Measurements from ENCODE around the gene C12orf75.
"Not testable (repeated sequence)": the region's sequence is repeated elsewhere in the genome, so short reads cannot be mapped to it uniquely, and the experiment has no call there.

C12orf75 gene

DNA sequence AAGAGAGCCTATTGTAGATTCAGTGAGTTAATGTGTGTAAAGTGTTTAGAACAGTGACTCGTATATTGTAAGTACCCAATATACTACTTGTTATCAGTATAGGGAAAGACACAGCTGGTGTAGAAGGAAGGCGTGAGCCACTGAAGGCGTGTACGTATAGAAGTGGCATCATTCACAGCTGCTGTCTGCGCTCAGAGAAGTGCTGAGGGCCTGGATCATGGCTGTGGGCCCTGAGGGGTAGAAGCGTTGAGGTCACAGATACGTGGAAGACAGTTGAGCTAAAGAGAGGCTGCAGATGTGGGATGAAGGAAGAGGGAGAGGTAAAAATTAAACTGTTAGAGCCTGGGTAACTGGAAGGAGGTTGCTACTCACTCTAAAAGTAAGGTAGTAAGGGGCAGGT is 5.9 kb downstream of the C12orf75 start:
- DNase-seq (ENCODE audit: low read depth) = no peak

DNA sequence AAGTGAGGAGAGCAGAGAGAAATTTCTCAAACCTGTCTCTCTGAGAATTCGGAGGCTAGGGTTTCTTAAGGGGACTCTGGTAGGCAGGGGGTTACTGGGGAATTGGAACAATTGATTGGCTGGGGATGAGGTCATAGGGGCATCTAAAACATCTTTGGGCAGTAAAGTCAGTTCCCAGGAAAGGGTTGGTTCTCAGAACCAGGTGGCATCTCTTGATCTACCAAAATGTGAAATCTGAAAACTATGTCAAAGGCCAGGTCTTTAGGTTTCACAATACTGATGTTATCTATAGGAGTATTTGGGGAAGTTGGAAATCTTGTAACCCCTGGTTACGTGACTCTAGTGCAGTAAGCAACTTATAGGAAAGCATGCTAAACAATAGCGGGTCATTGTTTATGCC is 6.9 kb downstream of the C12orf75 start:
- DNase-seq (ENCODE audit: low read depth) = no peak

DNA sequence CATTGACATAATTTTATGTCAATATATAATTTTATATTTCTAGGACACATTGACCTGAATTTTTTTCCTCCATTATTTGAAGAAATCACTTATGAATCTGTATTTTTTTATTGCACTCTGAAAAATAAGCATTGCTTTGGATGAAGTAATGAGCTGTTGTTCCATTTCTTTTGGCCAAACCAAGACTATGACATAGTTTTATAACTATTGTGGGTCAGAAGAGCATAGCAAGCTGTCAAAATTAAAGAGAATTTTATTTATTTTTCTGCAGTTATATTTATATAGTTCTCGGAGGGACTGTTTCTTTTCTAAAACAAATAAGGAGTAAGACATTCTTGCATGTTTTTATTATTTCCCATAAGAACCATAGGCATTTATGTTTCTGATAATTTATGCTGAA is 8.5 kb downstream of the C12orf75 start:
- DNase-seq (ENCODE audit: low read depth) = no peak

DNA sequence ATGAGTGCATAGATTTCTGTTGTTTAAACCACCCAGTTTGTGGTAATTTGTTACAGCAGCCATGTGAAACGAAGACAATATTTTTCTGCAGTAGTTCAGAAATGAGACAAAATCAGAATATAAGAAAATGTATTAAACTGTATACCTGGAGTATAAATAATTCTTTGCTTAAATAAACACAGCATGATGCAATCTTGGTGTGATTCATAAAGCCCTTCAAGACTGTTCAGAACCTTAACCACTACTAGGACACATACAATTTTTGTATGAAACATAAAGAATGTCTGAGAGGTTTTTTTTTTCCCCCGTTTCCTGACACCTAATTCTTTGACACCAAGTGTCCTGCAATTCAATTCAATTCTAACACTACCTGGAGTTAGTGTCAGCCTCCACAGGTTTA is 10.5 kb downstream of the C12orf75 start:
- peak; percentile 74 for DNase-seq (ENCODE audit: low read depth)

DNA sequence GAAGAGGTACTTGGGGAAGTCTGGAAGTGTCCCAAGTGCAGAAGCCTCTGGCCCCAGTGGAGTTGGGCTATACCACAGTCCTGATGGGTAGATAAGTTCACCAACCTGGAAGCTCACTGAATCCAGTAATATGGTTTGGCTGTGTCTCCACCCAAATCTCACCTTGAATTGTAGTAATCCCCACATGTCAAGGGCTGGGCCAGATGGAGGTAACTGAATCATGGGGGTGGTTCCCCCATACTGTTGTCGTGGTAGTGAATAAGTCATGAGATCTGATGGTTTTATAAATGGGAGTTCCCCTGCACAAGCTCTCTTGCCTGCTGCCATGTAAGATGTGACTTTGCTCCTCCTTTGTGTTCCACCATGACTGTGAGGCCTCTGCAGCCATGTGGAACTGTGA is 11.1 kb downstream of the C12orf75 start:
- DNase-seq (ENCODE audit: low read depth) = not testable (repeated sequence)

DNA sequence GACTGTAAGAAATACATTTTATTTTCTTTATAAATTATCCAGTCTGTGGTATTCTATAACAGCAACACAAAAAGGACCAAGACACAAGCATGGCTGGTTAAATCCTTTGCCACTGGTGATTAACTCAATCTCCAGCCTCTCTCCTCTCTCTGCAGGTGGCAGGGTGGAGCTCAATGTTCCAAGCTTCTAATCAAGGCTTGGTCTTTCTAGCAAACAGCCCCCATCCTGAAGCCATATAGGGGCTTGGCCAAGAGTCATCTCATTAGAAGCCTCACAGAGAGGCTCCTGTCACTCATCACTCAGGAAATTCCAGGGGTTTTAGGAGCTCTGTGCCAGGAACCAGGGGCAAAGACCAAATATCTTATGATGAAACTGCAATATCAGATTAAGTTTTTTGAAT is 12.0 kb downstream of the C12orf75 start:
- no peak for DNase-seq (ENCODE audit: low read depth)

DNA sequence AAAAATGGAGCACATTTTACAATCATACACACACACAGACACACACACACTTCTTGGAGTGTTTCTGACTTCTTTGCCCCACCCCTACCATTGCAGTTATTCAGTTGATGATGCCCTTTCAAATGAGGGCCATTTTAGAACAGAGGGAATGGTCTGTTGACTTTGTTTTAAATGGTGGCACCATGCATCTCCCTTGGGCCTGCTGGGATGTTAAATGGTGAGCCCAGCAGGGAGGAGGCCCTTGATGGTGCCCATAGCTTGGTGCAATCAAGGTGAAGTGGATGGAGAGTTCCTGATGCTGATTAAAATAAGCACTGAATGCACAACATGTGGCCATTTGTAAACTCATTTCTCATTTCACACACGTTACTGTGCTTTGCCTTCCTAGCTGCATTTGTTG is 13.3 kb downstream of the C12orf75 start:
- DNase-seq (ENCODE audit: low read depth) = no peak

DNA sequence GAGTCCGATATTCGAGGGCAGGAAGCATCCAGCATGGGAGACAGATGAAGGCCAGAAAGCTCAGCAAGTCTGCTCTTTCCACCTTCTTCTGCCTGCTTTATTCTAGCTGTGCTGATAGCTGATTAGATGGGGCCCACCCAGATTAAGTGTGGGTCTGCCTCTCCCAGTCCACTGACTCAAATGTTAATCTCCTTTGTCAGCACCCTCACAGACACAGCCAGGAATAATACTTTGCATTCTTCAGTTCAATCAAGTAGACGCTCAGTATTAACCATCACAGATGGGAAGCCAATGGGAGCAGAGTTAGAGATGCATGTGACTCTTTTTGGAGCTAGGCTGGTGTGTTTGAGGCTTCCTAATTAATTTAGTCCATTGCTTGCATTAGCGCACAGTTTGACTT is 17.0 kb downstream of the C12orf75 start:
- DNase-seq (ENCODE audit: low read depth) = no peak

DNA sequence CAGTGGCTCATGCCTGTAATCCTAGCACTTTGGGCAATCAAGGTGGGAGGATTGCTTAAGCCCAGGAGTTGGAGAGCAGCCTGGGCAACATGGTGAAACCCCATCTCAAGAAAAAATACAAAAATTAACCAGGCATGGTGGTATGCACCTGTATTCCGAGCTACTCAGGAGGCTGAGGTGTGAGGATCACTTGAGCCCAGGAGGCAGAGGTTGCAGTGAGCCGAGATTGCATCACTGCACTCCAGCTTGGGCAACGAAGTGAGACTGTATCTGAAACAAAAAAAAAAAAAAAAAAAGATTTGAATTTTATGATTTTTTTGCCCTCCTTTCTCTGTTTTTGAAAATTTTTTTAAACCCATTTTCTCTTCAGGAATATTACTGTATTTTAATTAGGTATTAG is 17.7 kb downstream of the C12orf75 start:
- DNase-seq (ENCODE audit: low read depth) = no peak

DNA sequence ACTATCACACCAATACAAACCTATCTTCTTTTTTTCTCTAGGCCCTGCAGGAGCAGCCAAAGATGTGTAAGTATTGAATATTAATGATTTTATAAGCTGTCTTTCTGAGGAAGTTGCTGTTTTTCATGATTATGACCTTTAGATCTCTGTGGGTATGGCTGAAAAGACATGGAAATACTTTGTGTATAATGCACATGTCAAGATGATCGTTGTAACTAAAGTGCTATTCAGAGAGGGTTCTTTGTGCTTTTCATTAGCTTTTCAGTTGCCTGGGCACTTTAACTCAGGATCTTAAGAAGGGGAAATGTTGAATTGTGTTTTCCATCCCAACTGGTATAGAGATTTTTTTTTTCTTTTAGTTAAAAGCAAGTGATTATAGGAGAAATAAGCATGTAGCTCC is 18.1 kb downstream of the C12orf75 start:
- DNase-seq (ENCODE audit: low read depth) = no peak

DNA sequence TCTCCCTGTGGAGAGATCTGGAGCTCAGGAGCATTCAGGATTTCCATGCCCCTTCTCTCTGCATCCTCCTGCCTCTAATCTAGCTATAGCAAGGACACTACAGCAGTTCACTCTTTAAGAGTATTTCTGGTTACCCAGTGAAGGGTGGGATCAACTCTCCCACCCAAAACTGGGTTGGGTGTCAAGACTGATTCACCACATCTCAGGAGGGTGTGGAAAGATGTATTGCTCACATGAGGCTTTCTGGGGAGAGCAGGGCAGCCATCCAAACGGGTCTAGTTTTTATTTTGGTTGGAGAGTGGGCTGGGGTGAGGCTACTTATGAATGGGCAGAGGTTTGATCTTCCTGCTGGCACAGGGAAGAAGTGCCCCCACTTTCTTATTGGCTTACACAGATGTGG is 18.6 kb downstream of the C12orf75 start:
- no peak for DNase-seq (ENCODE audit: low read depth)

DNA sequence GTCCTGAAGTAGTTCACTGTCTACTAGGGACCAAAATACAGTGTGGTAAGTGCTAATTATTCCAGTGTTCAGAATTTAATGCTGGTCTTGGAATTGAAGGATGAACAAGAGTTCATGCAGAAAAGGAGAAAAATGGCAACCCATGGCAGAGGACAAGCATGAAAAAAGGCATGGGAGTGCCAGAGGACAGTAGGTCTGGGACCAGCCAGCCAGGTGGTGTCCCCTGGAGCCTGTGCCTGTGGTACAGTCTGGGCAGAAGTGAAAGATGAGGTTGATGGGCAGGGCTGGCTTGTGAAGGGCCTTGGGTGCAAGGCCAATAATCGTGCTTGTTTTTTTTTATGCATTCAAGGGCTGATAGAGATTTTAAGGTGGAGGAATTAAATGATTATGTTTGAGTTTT is 21.0 kb downstream of the C12orf75 start:
- no peak for DNase-seq (ENCODE audit: low read depth)

DNA sequence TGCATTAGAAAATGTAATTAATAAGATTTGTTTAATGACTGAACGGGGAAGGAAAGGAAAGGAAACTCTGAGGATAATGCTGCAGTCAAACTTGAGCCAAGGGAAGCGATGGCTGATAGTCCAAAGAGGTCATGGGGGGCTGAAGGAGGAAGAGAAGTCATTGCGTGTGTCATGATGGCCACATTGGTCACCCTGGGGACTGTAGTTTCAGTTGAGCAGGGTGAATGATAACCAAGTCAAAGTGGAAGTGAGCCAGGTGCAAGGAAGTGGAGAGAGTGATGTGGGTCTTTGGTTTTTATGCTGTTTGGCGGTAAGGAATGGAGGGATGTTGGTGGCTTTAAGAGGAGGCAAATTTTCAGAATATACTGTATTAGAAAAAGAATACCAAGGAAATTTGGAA is 21.6 kb downstream of the C12orf75 start:
- DNase-seq (ENCODE audit: low read depth) = no peak

DNA sequence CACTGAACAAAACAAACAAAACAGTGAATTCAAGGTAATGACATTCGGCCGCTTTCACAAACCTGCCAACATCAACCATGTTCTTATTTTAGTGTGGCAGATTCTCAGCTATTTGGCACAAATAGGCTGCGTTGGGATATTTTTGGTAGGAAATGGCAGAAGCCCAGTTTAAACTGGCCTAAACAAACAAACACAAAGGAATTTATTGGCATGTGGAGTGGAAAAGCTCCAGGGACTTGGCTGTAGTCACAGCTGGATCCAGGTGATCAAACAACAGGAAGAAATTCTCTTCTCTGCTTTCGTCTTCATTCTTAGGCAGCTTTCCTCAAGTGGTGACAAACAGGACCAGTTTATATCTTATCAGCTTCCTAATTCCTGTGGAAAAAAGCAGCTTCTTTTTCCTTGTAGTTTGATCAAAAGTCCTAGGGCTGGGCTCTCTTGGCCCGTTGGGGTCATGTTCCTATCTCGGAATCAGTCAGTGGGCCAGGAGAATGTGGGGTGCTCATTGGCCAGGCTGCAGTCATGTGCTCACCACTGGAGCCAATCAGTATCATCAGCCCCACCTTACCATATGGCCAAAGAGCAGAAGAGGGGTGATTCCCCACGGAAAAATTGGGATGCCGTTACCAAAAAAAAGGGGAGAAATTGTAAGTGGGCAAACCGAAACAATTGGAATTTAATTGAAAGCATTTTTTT is 22.6 kb downstream of the C12orf75 start:
- no peak for DNase-seq (ENCODE audit: low read depth)

DNA sequence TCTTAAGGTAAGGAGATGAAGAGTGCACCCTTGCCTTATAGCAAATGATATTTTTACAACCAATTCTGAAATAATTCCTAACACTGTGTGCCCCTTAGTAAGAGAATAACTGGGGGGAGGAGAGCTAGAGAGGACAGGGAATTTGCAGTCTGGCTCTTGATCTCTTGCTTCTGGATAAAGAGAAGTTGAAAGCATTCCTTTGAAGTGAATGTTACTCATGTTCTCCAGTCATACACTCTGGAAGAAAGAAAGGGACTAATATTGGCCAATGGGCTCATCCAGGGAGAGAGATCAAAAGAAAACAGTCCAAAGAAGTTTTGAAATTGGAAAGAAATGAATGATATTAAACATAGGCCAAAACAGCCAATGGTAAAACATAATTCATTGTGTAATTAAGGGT is 25.3 kb downstream of the C12orf75 start:
- DNase-seq (ENCODE audit: low read depth) = peak; percentile 73

DNA sequence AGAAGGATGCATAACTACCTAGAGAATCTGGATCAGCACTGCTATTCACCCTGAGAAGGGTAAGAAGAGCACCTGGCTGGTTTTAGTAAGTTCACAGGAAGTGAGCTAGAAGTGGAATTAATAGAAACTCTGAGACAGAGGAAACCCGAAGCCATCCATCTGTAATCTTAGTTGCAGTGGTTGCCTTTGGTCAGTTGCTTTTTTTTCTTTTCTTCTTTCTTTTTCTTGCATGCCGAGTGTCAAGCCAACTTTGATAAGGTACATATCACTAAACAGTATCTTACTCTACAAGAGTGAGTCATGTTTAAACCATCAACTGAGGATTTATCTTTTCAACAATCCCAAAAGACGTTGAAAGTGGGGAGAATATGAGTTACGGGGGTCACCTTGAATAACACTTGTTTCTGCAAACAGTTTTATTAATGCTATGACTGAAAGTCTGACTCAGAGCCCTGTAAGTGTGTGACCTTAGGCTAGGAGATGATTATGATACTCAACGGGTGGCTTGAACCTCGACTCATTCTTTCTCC is 26.7 kb downstream of the C12orf75 start:
- peak; percentile 66 for DNase-seq (ENCODE audit: low read depth)

DNA sequence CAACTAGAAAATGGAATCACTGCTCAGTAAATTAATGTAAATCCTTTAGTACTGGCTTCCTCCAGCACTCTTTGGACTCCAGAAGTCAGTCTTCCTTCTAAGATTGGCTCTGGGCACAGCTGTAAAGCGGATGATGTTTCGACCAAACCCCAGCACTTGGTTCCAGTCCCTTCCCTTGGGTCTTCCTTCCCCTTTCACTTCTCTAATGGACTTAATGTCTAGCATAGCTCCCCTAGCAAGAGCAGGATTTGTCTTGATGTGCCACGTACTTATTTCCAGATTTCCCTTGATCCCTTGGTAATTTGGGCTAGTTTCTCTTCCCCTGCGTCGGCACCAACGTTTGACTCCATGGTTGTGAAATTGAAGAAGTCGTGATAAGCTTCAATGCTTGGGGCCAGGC is 28.3 kb downstream of the C12orf75 start:
- DNase-seq (ENCODE audit: low read depth) = no peak

DNA sequence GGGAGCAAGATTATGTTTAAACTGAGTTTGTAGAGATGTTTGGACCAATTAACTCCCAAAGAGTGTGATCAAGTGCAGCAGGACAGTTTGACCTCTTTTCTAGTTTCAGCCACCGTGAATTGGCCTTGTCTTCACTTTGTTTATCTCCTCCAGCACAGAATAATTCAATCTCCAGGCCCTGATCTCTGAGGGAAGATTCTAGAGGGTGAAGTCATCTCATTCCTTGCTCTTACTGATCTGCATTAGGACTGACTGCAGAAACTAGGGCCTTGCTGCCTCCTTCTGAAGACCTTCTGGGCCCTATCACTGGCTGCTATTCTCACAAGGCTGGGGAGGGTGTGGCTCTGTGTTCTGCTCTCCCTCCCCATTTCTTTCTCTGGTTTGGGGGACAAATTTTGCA is 29.4 kb downstream of the C12orf75 start:
- DNase-seq (ENCODE audit: low read depth) = no peak

DNA sequence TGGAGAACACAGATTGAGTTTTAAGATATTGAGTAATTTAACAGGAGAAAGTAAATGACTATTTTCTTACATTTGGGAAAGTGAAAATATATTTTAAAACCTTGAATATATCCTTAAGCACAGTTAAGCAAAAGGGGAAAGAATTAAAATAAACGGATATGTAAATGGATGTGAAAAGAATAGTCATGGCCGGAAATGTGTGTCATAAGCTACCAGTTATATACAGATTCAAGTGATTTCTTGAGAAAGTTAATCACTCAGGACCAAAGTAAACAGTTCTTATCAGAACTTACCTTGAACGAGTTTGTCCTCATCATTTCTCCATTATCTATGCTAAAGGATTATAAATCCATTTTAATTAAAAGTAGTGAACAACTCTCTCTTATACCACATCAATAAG is 33.4 kb downstream of the C12orf75 start:
- peak; percentile 41 for DNase-seq (ENCODE audit: low read depth)

DNA sequence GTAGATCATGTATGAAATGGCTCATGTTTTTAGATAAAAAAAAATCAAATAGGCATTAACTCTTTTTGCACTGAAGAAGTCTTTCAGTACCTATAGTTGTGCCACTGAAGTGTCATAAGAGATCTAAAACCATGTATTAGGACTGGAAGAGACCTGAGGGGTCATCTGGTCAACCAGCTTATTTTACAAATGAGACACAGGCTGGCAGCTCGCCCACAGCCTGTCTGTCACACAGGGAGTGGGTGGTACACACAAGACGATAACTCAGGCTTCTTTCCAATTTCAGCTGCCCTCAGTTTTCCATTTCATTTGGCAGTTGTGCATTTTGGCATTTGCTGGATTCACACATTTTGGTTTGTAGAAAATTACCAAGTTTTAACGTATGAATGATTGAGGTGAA is 34.7 kb downstream of the C12orf75 start:
- DNase-seq (ENCODE audit: low read depth) = no peak

DNA sequence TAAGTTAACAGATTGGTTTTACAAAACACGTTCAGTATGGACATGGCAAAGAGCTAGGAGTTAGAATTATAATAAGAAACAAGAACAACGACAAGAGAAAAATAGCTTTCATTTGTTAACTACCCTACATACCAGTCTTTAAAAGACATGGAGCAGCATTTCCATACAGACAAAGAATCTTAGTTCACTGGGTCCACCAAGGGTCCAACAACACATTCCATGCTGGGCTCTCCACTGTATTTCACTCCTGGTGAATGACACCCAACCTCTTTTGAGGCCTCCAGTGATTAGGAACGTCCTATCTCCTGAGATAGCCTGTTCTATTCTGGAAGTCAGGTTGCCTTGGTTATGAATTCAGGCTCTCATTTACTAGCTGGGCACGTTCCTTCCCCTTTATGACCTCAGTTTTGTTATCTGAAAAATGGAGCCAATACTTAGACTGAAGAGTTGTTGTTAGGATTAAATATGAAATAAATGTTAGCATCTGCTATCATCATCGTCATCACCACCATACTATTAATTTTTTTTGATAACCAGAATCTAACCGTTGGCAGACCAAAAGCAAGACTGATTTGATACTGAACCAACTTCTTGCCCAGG is 37.7 kb downstream of the C12orf75 start:
- no peak for DNase-seq (ENCODE audit: low read depth)

DNA sequence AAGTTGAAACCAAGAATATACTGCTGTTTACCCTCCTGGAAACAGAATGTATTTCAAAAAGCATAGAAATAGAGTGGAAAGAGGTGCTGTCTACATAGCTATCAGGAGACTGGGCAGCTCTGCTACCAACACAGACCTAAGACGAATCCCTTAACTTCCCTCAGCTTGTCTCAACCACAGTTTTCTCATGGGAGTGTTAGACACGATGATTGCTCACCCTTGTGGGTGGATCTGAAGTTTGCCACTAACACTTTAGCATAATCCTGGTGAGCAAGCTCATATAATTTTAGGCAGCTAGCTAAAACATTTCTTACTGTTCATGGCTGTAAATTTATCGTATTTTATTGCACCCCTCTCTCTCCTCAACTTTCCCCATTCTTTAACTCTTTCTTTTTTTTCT is 38.5 kb downstream of the C12orf75 start:
- peak; percentile 74 for DNase-seq (ENCODE audit: low read depth)

DNA sequence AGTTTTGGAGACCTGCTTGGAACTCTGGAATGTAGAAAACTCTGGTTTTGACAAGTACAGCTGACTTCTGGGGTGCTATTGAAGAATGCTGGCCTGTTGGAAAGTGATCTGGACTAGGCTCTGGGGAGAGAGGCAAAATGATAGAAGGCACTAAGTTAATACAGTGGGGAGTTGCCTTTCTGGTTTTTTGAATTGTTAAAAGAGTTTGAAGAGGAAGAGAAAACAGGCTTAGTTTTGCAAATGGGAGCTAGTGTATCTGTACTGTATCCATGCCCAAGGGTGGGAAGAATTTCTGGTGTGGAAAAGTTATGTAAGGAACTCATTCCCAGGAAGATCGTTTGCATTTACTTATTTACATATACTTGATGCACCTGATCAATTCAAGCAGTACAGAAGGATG is 43.8 kb downstream of the C12orf75 start:
- DNase-seq (ENCODE audit: low read depth) = no peak

DNA sequence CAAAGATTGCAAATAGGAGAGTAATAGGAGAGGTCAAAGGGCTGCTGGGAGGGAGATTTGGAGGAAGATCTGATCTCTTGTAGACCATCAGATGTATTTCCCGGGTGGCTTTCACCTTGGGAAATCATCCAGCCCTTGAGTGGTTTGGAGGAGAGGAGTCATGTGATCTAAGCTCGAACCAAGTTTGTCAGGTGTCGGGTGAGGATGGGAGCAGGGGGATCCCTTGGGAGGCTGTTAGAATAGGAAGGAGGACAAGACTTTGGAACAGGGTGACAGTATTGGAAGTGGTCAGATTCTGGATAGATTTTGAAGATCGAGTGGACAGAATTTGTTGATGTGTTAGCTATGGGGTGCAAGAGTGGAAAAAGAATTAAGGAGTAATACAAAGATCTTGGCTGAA is 46.6 kb downstream of the C12orf75 start:
- DNase-seq (ENCODE audit: low read depth) = no peak
